Breast epithelium (tissue), 3 donors: ENCODE results near the gene IL37.

Source experiments
- POLR2AphosphoS5 ChIP-seq, 3 donors: sonication (generic); formaldehyde crosslinking; IDR thresholded peaks; one replicate each; pipeline ENCODE4 v1.6.1; 2017; ENCODE audit warnings: antibody characterized with exemption in 3 of 3
- TF ChIP-seq, protein P1 (sequence below), 3 donors: fragments of 450-650 bp; IDR thresholded peaks; one replicate each; pipeline ENCODE4 v1.5.1; 2016 to 2017; ENCODE audit warnings: antibody characterized with exemption in 3 of 3, mild to moderate bottlenecking in 3 of 3, moderate library complexity in 3 of 3

DNA sequence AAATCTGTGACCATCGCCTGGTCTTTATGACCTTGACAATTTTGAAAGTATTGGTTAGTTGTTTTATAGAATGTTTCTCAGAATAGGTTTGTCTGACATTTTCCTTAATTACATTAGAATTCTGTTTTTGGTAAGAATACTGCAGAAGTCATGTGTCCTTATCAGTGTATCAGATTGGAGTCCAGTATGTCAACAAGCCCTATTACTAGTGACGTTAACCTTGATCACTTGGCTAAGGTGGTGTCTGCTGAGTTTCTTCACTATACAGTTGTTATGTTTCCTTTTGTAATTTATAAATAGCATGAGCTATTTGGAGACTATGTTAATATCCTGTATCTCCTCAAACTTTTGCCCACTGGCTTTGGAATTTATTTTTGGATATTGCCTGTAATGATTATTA is 56.1 kb downstream of the IL37 start:
- TF ChIP-seq, protein P1, sequence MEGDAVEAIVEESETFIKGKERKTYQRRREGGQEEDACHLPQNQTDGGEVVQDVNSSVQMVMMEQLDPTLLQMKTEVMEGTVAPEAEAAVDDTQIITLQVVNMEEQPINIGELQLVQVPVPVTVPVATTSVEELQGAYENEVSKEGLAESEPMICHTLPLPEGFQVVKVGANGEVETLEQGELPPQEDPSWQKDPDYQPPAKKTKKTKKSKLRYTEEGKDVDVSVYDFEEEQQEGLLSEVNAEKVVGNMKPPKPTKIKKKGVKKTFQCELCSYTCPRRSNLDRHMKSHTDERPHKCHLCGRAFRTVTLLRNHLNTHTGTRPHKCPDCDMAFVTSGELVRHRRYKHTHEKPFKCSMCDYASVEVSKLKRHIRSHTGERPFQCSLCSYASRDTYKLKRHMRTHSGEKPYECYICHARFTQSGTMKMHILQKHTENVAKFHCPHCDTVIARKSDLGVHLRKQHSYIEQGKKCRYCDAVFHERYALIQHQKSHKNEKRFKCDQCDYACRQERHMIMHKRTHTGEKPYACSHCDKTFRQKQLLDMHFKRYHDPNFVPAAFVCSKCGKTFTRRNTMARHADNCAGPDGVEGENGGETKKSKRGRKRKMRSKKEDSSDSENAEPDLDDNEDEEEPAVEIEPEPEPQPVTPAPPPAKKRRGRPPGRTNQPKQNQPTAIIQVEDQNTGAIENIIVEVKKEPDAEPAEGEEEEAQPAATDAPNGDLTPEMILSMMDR (IDR thresholded peaks at IDR 0.05), result no peak
- TF ChIP-seq POLR2AphosphoS5 (IDR thresholded peaks at IDR 0.05), result no peak
